NOMO-1 (cell line): ENCODE data around the gene NRXN3.

Experiments
- DNase-seq, 2 experiments: peaks; one replicate each; lab custom pipeline; 2025; ENCODE audit not compliant: unreplicated experiment in 2 of 2; lab: John Stamatoyannopoulos, UW

The NRXN3 gene

GRCh38 chr14:78690836-78691235, 520.7 kb downstream of the NRXN3 start:
- DNase-seq = no peak

GRCh38 chr14:78697341-78697740, 527.2 kb downstream of the NRXN3 start:
- DNase-seq = no peak

GRCh38 chr14:78698991-78699390, 528.8 kb downstream of the NRXN3 start:
- no peak for DNase-seq

GRCh38 chr14:78700236-78700635, 530.1 kb downstream of the NRXN3 start:
- DNase-seq = no peak

GRCh38 chr14:78701246-78701645, 531.1 kb downstream of the NRXN3 start:
- no peak for DNase-seq

GRCh38 chr14:78704965-78705364, 534.8 kb downstream of the NRXN3 start:
- no peak for DNase-seq

GRCh38 chr14:78705989-78706388, 535.8 kb downstream of the NRXN3 start:
- DNase-seq = no peak

GRCh38 chr14:78709795-78710557, 539.8 kb downstream of the NRXN3 start:
- DNase-seq = no peak

GRCh38 chr14:78710963-78711362, 540.8 kb downstream of the NRXN3 start:
- no peak for DNase-seq

- DNase-seq = no peak
Observed at GRCh38 chr14:78713716-78714115, 543.5 kb downstream of the NRXN3 start.

GRCh38 chr14:78714711-78715110, 544.5 kb downstream of the NRXN3 start:
- DNase-seq = no peak

- no peak for DNase-seq
Observed at GRCh38 chr14:78721756-78722480, 551.7 kb downstream of the NRXN3 start.

- no peak for DNase-seq
Observed at GRCh38 chr14:78725086-78725485, 554.9 kb downstream of the NRXN3 start.

GRCh38 chr14:78737116-78737515, 566.9 kb downstream of the NRXN3 start:
- DNase-seq = no peak

- no peak for DNase-seq
Observed at GRCh38 chr14:78737601-78738000, 567.4 kb downstream of the NRXN3 start.

GRCh38 chr14:78746086-78746595, 576.0 kb downstream of the NRXN3 start:
- DNase-seq = no peak

- DNase-seq = no peak
Observed at GRCh38 chr14:78747813-78748212, 577.6 kb downstream of the NRXN3 start.

GRCh38 chr14:78752518-78753188, 582.5 kb downstream of the NRXN3 start:
- DNase-seq = no peak

- no peak for DNase-seq
Observed at GRCh38 chr14:78754059-78754458, 583.9 kb downstream of the NRXN3 start.

GRCh38 chr14:78758333-78758732, 588.2 kb downstream of the NRXN3 start:
- no peak for DNase-seq

GRCh38 chr14:78762331-78762730, 592.2 kb downstream of the NRXN3 start:
- DNase-seq = no peak
